Peyer's patch (tissue), 4 donors: ENCODE measurements around the gene USP32. TPM values are rescaled to one million over a fixed set of nuclear protein-coding genes. Genes with fewer than 3 reads are reported as not detected.

Experiments
- DNase-seq, 3 donors: peaks; one replicate each; pipeline ENCODE4 v3.0.0-alpha.2; 2017 to 2019
- H3K27ac ChIP-seq, 4 donors: fragments of 200-600 bp; sonication (generic); one replicate each; pipeline ENCODE4 v1.5.1; 2016 to 2019
- H3K27me3 ChIP-seq, 2 donors: fragments of 200-600 bp; sonication (generic); one replicate each; pipeline ENCODE4 v1.5.1; 2019
- H3K36me3 ChIP-seq, 3 donors: fragments of 200-600 bp; sonication (generic); one replicate each; pipeline ENCODE4 v1.5.1; 2016 to 2019
- H3K4me1 ChIP-seq, 4 donors: fragments of 200-600 bp; sonication (generic); one replicate each; pipeline ENCODE4 v1.5.1; 2016 to 2019
- H3K4me3 ChIP-seq, 4 donors: fragments of 200-600 bp; sonication (generic); 1 replicate in 3 of 4; 2 replicates in 1 of 4; pipeline ENCODE4 v1.5.1; 2016 to 2019; ENCODE audit warnings: mild to moderate bottlenecking in 1 of 4
- H3K9me3 ChIP-seq, 4 donors: fragments of 200-600 bp; sonication (generic); one replicate each; pipeline ENCODE4 v1.5.1; 2016 to 2019; ENCODE audit warnings: mild to moderate bottlenecking in 1 of 4
- POLR2A ChIP-seq, 2 donors: fragments of 450-650 bp; IDR thresholded peaks; one replicate each; pipeline ENCODE4 v1.5.1; 2017; ENCODE audit warnings: antibody characterized with exemption in 2 of 2, mild to moderate bottlenecking in 2 of 2, moderate library complexity in 2 of 2
- total RNA-seq, 4 donors: library from RNA; depleted of rRNA; stranded (reverse); fragments of >200 nt; gene quantifications; one replicate each; pipeline ENCODE4 v1.1.0, GENCODE V29; 2016
- TF ChIP-seq, protein P1 (sequence below), 6 experiments: fragments of 450-650 bp in 4 of 6; fragments of 200-600 bp in 2 of 6; sonication (generic) in 1 of 6; IDR thresholded peaks; one replicate each; pipeline ENCODE4 v1.5.1; 2017 to 2019; ENCODE audit warnings: antibody characterized with exemption in 6 of 6, mild to moderate bottlenecking in 3 of 6, moderate library complexity in 1 of 6

The USP32 gene
- total RNA-seq, 4 donors from 2014 or later: 31.5 to 52.8 (median 48.6) TPM

DNA sequence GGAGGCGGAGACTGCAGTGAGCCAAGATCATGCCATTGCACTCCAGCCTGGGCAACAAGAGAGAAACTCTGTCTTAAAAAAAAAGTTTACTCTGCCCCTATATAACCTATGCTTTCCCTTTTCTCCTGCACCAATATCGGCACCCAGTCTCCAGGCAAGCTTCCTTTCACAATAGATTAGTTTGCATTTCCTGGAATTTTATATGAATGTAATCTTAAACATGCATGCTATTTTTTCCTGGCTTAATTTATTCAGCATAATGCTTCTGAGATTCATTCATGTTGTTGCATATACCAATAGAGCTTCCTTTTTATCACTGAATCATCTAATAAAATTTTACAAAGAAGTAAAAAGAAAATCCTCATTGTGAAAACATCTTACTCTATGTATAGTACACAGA, 59.4 kb downstream of the USP32 start:
- Histone ChIP-seq H3K27ac (no peak overlapping the region), H3K9me3 (no peaks in the 10 kb centered on the region), H3K27me3 (no peaks in the 10 kb centered on the region), H3K4me3 (no peak overlapping the region), H3K4me1 (peaks cover 0 to 5% (median 0%) of the 10 kb centered on the region in 4 donors), H3K36me3 (peaks cover 0 to 9% (median 0%) of the 10 kb centered on the region in 3 donors)
- no peak for DNase-seq
- TF ChIP-seq, protein P1, sequence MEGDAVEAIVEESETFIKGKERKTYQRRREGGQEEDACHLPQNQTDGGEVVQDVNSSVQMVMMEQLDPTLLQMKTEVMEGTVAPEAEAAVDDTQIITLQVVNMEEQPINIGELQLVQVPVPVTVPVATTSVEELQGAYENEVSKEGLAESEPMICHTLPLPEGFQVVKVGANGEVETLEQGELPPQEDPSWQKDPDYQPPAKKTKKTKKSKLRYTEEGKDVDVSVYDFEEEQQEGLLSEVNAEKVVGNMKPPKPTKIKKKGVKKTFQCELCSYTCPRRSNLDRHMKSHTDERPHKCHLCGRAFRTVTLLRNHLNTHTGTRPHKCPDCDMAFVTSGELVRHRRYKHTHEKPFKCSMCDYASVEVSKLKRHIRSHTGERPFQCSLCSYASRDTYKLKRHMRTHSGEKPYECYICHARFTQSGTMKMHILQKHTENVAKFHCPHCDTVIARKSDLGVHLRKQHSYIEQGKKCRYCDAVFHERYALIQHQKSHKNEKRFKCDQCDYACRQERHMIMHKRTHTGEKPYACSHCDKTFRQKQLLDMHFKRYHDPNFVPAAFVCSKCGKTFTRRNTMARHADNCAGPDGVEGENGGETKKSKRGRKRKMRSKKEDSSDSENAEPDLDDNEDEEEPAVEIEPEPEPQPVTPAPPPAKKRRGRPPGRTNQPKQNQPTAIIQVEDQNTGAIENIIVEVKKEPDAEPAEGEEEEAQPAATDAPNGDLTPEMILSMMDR (IDR thresholded peaks at IDR 0.05): no peak
- no peak for TF ChIP-seq POLR2A (IDR thresholded peaks at IDR 0.05)

DNA sequence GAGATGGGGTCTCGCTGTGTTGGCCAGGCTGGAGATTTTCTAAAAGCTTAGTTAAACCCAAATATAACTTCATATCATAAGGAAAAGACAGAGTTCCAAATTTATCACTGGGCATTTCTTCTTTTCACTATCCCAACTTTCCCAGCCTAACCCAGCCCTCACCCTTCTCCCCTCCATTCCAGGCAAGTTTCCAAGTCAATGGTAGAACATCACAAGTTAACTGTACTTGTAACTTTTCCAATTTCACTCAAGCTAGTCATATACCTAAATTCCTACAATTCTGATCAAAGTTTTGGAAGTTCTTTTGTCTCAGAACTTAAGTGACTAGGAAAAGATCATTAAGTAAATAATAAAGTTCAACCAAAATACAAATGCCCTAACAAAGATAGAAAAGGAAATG, 61.2 kb downstream of the USP32 start:
- TF ChIP-seq, protein P1 (IDR thresholded peaks at IDR 0.05): no peak
- TF ChIP-seq POLR2A (IDR thresholded peaks at IDR 0.05): no peak
- H3K36me3 ChIP-seq: peaks cover 0 to 9% (median 0%) of the 10 kb centered on the region in 3 donors
- no peaks in the 10 kb centered on the region for H3K9me3 ChIP-seq
- peaks cover 0 to 5% (median 0%) of the 10 kb centered on the region in 4 donors for H3K4me1 ChIP-seq
- no peaks in the 10 kb centered on the region for H3K27me3 ChIP-seq
- DNase-seq: no peak
- no peak overlapping the region for H3K4me3 ChIP-seq
- no peak overlapping the region for H3K27ac ChIP-seq

DNA sequence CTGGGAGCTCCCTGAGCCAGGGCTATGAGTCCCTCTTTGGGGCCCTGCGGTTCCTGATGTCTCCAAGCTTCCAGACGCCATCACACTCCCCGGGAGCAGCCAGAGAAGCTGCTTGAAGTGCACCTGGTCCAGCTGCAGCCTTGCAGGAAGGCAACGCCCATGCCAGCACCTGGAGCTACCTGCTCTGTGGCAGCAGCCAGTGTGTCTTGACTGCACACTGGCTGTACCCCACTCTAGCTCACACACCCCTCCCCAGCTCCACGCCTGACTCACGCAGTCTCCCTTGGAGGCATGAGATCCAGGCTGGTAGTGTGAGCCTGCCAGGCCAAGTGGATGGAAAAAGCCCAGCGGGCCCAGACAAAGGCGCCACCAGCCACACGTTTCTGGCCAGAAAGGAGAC, 63.3 kb downstream of the USP32 start:
- TF ChIP-seq, protein P1 (IDR thresholded peaks at IDR 0.05): no peak
- no peak for TF ChIP-seq POLR2A (IDR thresholded peaks at IDR 0.05)
- Histone ChIP-seq H3K4me3 (no peak overlapping the region), H3K27me3 (no peaks in the 10 kb centered on the region), H3K9me3 (no peaks in the 10 kb centered on the region), H3K4me1 (peaks cover 0 to 3% (median 0%) of the 10 kb centered on the region in 4 donors), H3K27ac (no peak overlapping the region), H3K36me3 (peaks cover 0 to 9% (median 0%) of the 10 kb centered on the region in 3 donors)
- no peak for DNase-seq

DNA sequence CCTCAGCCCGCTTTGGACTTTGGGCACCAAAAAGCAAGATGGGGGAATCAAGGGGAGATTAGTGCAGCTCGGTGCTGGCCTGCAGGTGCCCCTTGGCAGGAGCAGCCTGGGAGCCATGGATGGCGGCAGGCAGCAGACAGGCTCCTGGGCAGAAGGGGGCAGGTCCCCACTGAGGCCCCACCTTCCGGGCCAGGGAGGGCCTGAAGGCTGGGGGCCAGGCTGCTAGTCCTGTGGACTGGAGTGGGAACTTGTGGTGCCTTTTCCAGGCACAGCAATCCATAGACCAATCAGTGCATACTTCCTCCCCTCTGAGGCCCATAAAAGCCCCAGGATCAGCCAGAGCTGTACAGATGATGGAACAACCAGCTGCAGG, 64.0 kb downstream of the USP32 start:
- H3K9me3 ChIP-seq: no peaks in the 10 kb centered on the region
- H3K4me1 ChIP-seq: no peaks in the 10 kb centered on the region
- TF ChIP-seq, protein P1 (IDR thresholded peaks at IDR 0.05): no peak
- TF ChIP-seq POLR2A (IDR thresholded peaks at IDR 0.05): no peak
- DNase-seq: no peak
- H3K27ac ChIP-seq: no peak overlapping the region
- peaks cover 0 to 9% (median 0%) of the 10 kb centered on the region in 3 donors for H3K36me3 ChIP-seq
- no peak overlapping the region for H3K4me3 ChIP-seq
- no peaks in the 10 kb centered on the region for H3K27me3 ChIP-seq

DNA sequence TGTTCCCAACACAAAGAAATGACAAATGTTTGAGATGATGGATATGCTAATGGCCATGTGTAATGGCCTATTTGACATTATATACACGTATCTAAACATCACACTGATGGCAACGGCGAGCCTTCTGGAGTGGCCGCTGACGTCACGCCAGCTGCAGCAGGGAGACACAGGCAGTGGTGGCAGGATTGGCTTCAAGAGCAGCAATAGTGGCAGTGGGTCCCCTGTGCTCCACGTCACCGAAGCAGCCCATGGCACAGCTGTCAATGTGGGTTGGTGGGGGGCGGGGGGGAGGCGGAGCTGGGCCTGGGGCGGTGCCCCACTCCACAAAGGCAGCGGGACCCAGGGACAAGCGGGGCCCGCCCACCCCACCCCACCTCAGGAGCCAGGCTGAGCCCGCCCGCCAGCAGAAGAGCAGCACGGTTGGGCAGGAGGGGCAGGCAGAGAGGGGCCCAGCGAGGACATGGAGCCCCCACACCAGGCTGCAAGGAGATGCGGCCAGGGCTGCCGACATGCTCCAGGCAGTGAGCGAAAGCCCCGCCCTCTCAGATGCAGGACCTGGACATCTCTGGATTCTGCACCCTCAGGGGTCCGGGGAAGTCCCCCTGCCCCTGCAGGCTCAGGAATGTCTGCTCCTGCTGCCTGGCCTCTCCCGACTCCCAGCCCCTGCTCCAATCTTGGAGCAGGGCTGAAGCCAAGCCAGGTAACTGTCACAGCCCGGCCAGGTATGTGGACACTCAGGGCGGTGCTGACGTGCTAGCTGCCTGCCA, 64.6 kb downstream of the USP32 start:
- TF ChIP-seq POLR2A (IDR thresholded peaks at IDR 0.05): no peak
- TF ChIP-seq, protein P1 (IDR thresholded peaks at IDR 0.05): no peak
- no peak overlapping the region for H3K4me3 ChIP-seq
- H3K27me3 ChIP-seq: no peaks in the 10 kb centered on the region
- no peak overlapping the region for H3K27ac ChIP-seq
- no peaks in the 10 kb centered on the region for H3K9me3 ChIP-seq
- no peak for DNase-seq
- peaks cover 0 to 9% (median 0%) of the 10 kb centered on the region in 3 donors for H3K36me3 ChIP-seq
- H3K4me1 ChIP-seq: no peaks in the 10 kb centered on the region
